Activated CD8-positive, alpha-beta T cell treated with anti-CD3 and anti-CD28 coated beads for 36 hours (primary cell): ENCODE data around the gene KCTD16. TPM values are rescaled to one million over a fixed set of nuclear protein-coding genes. Genes with fewer than 3 reads are reported as not detected.

Source experiments
- ATAC-seq: fragments of 200-7000 bp; cut with Tn5 transposase; one replicate; pipeline ENCODE4 v1.10.0; 2021; ENCODE audit warnings: mild to moderate bottlenecking, moderate library complexity
- CTCF ChIA-PET: fragments of 350-600 bp; sonication (Branson Sonifier 250); formaldehyde crosslinking; loops from one replicate; lab custom pipeline; 2021; ENCODE audit warnings: antibody characterized with exemption; lab: Charles Lee
- POLR2A ChIA-PET: fragments of 350-600 bp; sonication (Branson Sonifier 250); formaldehyde crosslinking; loops from one replicate; lab custom pipeline; 2021; ENCODE audit warnings: antibody characterized with exemption; lab: Charles Lee
- DNase-seq: peaks from one replicate; pipeline ENCODE4 v3.0.0-alpha.2; 2020
- H3K27ac Mint-ChIP-seq: one replicate; pipeline ENCODE4 v1.8.0; 2021; ENCODE audit warnings: mild to moderate bottlenecking, mixed read lengths
- H3K27me3 Mint-ChIP-seq: one replicate; pipeline ENCODE4 v1.8.0; 2021; ENCODE audit warnings: mixed read lengths
- H3K36me3 Mint-ChIP-seq: one replicate; pipeline ENCODE4 v1.8.0; 2021; ENCODE audit warnings: low read depth, mixed read lengths
- H3K4me1 Mint-ChIP-seq: one replicate; pipeline ENCODE4 v1.8.0; 2021; ENCODE audit warnings: low read depth, mixed read lengths
- H3K4me3 Mint-ChIP-seq: one replicate; pipeline ENCODE4 v1.8.0; 2021; ENCODE audit warnings: mild to moderate bottlenecking, moderate library complexity, mixed read lengths
- H3K9me3 Mint-ChIP-seq: one replicate; pipeline ENCODE4 v1.8.0; 2021; ENCODE audit warnings: mixed read lengths
- CTCF ChIP-seq: fragments of 200-600 bp; IDR thresholded peaks from one replicate; pipeline ENCODE4 v1.8.0; 2022; ENCODE audit warnings: antibody characterized with exemption, mild to moderate bottlenecking
- intact Hi-C: fragments of 100-400 bp; cut with micrococcal nuclease; formaldehyde crosslinking; loops from one replicate; pipeline ENCODE4 v1.10.0; 2022
- total RNA-seq, 2 experiments: library from RNA; stranded (reverse); gene quantifications; one replicate each; pipeline ENCODE4 v1.2.3, GENCODE V29; 2021

Gene KCTD16
- total RNA-seq, 2 experiments from 2014 or later, result 0.27 to 0.29 TPM

GRCh38 chr5:144377207-144377606, 206.5 kb downstream of the KCTD16 start:
- ATAC-seq, result no peak
- intact Hi-C loops, result no loop called here
- H3K27ac Mint-ChIP-seq, result no peak overlapping the region
- H3K27me3 Mint-ChIP-seq, result no peaks in the 10 kb centered on the region
- DNase-seq, result no peak
- TF ChIP-seq CTCF, result no peak
- POLR2A ChIA-PET, result no interaction called here
- peaks cover 13% of the 10 kb centered on the region for H3K9me3 Mint-ChIP-seq
- no peak overlapping the region for H3K4me3 Mint-ChIP-seq
- CTCF ChIA-PET, result no interaction called here
- H3K4me1 Mint-ChIP-seq, result no peaks in the 10 kb centered on the region
- no peaks in the 10 kb centered on the region for H3K36me3 Mint-ChIP-seq

GRCh38 chr5:144378681-144379080, 208.0 kb downstream of the KCTD16 start:
- intact Hi-C loops, result no loop called here
- ATAC-seq (no peak), DNase-seq (no peak)
- ChIA-PET CTCF (no interaction called here), POLR2A (no interaction called here)
- H3K4me3 Mint-ChIP-seq, result no peak overlapping the region
- H3K4me1 Mint-ChIP-seq, result no peaks in the 10 kb centered on the region
- no peak for TF ChIP-seq CTCF
- no peaks in the 10 kb centered on the region for H3K27me3 Mint-ChIP-seq
- peaks cover 13% of the 10 kb centered on the region for H3K9me3 Mint-ChIP-seq
- H3K27ac Mint-ChIP-seq, result no peak overlapping the region
- no peaks in the 10 kb centered on the region for H3K36me3 Mint-ChIP-seq

GRCh38 chr5:144385597-144385996, 214.9 kb downstream of the KCTD16 start:
- CTCF ChIA-PET, result no interaction called here
- intact Hi-C loops, result no loop called here

GRCh38 chr5:144386315-144386714, 215.6 kb downstream of the KCTD16 start:
- Mint-ChIP-seq H3K4me3 (no peak overlapping the region), H3K27ac (no peak overlapping the region), H3K4me1 (no peaks in the 10 kb centered on the region), H3K27me3 (no peaks in the 10 kb centered on the region), H3K9me3 (peaks cover 6% of the 10 kb centered on the region), H3K36me3 (no peaks in the 10 kb centered on the region)
- intact Hi-C loops, result no loop called here
- no peak for ATAC-seq
- POLR2A ChIA-PET, result no interaction called here
- TF ChIP-seq CTCF, result no peak
- no peak for DNase-seq
- CTCF ChIA-PET, result interaction anchor here (0.7 kb wide), 1 partner anchor 15 kb away, joined by 3 read pairs; no protein-coding TSS in a partner anchor

More at GRCh38 chr5:144385597-144385996, 214.9 kb downstream of the KCTD16 start:
- DNase-seq (no peak), ATAC-seq (no peak)
- no peak for TF ChIP-seq CTCF
- POLR2A ChIA-PET, result no interaction called here
- no peaks in the 10 kb centered on the region for H3K27me3 Mint-ChIP-seq
- no peaks in the 10 kb centered on the region for H3K36me3 Mint-ChIP-seq
- no peak overlapping the region for H3K27ac Mint-ChIP-seq
- no peaks in the 10 kb centered on the region for H3K4me1 Mint-ChIP-seq
- H3K4me3 Mint-ChIP-seq, result no peak overlapping the region
- H3K9me3 Mint-ChIP-seq, result peaks cover 12% of the 10 kb centered on the region

- ATAC-seq, result no peak
- ChIA-PET CTCF (no interaction called here), POLR2A (no interaction called here)
- DNase-seq, result no peak
- Mint-ChIP-seq H3K4me3 (no peak overlapping the region), H3K9me3 (peaks cover 1% of the 10 kb centered on the region), H3K27me3 (no peaks in the 10 kb centered on the region), H3K4me1 (no peaks in the 10 kb centered on the region), H3K36me3 (no peaks in the 10 kb centered on the region), H3K27ac (no peak overlapping the region)
- TF ChIP-seq CTCF, result no peak
- intact Hi-C loops, result no loop called here
These were observed 219.5 kb downstream of the KCTD16 start for GRCh38 chr5:144390133-144390532.
